Activated CD8-positive, alpha-beta T cell treated with anti-CD3 and anti-CD28 coated beads for 36 hours (primary cell): ENCODE results near the gene PRSS12. TPM values are rescaled to one million over a fixed set of nuclear protein-coding genes. Genes with fewer than 3 reads are reported as not detected.

ENCODE experiments used
- ATAC-seq: fragments of 200-7000 bp; cut with Tn5 transposase; one replicate; pipeline ENCODE4 v1.10.0; 2021; ENCODE audit warnings: mild to moderate bottlenecking, moderate library complexity
- CTCF ChIA-PET: fragments of 350-600 bp; sonication (Branson Sonifier 250); formaldehyde crosslinking; loops from one replicate; lab custom pipeline; 2021; ENCODE audit warnings: antibody characterized with exemption; lab: Charles Lee
- POLR2A ChIA-PET: fragments of 350-600 bp; sonication (Branson Sonifier 250); formaldehyde crosslinking; loops from one replicate; lab custom pipeline; 2021; ENCODE audit warnings: antibody characterized with exemption; lab: Charles Lee
- DNase-seq: peaks from one replicate; pipeline ENCODE4 v3.0.0-alpha.2; 2020
- H3K27ac Mint-ChIP-seq: one replicate; pipeline ENCODE4 v1.8.0; 2021; ENCODE audit warnings: mild to moderate bottlenecking, mixed read lengths
- H3K27me3 Mint-ChIP-seq: one replicate; pipeline ENCODE4 v1.8.0; 2021; ENCODE audit warnings: mixed read lengths
- H3K36me3 Mint-ChIP-seq: one replicate; pipeline ENCODE4 v1.8.0; 2021; ENCODE audit warnings: low read depth, mixed read lengths
- H3K4me1 Mint-ChIP-seq: one replicate; pipeline ENCODE4 v1.8.0; 2021; ENCODE audit warnings: low read depth, mixed read lengths
- H3K4me3 Mint-ChIP-seq: one replicate; pipeline ENCODE4 v1.8.0; 2021; ENCODE audit warnings: mild to moderate bottlenecking, moderate library complexity, mixed read lengths
- H3K9me3 Mint-ChIP-seq: one replicate; pipeline ENCODE4 v1.8.0; 2021; ENCODE audit warnings: mixed read lengths
- CTCF ChIP-seq: fragments of 200-600 bp; IDR thresholded peaks from one replicate; pipeline ENCODE4 v1.8.0; 2022; ENCODE audit warnings: antibody characterized with exemption, mild to moderate bottlenecking
- intact Hi-C: fragments of 100-400 bp; cut with micrococcal nuclease; formaldehyde crosslinking; loops from one replicate; pipeline ENCODE4 v1.10.0; 2022
- total RNA-seq, 2 experiments: library from RNA; stranded (reverse); gene quantifications; one replicate each; pipeline ENCODE4 v1.2.3, GENCODE V29; 2021

The PRSS12 gene
- total RNA-seq, 2 experiments from 2014 or later, result not detected

DNA sequence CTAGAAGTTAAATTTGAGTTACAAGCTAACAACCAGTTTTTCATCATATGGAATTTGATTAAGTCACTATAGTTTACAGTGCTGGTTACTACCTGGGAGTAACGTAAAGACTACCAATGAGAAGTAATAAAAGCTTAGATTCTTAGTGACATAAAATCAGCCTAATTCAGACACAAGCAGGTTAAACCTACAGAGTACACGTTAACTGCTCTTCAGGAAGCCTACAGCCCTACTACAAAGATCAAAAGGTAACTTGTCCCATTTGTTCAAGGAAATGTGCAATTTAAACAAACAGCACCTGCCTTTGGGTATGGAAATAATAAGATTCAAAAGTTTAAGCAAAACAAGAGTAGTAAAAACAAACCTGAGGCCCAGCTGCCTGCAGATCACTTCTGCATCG lies 21.5 kb downstream of the PRSS12 start:
- Mint-ChIP-seq H3K27me3 (peaks cover 3% of the 10 kb centered on the region), H3K27ac (no peak overlapping the region), H3K4me3 (no peak overlapping the region), H3K4me1 (no peaks in the 10 kb centered on the region), H3K9me3 (no peaks in the 10 kb centered on the region), H3K36me3 (no peaks in the 10 kb centered on the region)
- DNase-seq (no peak), ATAC-seq (no peak)
- ChIA-PET POLR2A (no interaction called here), CTCF (no interaction called here)
- intact Hi-C loops, result no loop called here
- TF ChIP-seq CTCF, result no peak

DNA sequence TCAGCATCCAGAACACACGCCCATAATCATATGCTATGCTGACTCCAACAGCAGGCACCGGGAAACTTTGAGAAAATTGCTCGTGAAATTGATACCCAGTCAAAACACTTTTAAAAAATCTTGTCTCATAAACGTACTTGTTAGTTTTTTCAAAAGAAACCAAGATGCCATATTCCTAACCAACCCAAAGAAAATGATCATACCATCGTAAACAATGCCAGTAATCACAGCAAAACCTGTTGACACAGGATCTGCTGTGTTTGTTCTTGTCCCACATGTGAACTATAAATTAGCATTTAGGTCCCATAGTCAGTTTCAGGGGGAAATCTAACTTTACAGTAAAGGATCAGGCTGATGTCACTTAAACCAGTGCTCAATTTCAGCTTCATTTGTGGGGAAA lies 23.0 kb downstream of the PRSS12 start:
- POLR2A ChIA-PET, result no interaction called here
- Mint-ChIP-seq H3K27me3 (peaks cover 3% of the 10 kb centered on the region), H3K27ac (no peak overlapping the region), H3K36me3 (no peaks in the 10 kb centered on the region), H3K4me1 (no peaks in the 10 kb centered on the region), H3K9me3 (no peaks in the 10 kb centered on the region), H3K4me3 (no peak overlapping the region)
- DNase-seq (no peak), ATAC-seq (no peak)
- no peak for TF ChIP-seq CTCF
- CTCF ChIA-PET, result no interaction called here
- intact Hi-C loops, result no loop called here

DNA sequence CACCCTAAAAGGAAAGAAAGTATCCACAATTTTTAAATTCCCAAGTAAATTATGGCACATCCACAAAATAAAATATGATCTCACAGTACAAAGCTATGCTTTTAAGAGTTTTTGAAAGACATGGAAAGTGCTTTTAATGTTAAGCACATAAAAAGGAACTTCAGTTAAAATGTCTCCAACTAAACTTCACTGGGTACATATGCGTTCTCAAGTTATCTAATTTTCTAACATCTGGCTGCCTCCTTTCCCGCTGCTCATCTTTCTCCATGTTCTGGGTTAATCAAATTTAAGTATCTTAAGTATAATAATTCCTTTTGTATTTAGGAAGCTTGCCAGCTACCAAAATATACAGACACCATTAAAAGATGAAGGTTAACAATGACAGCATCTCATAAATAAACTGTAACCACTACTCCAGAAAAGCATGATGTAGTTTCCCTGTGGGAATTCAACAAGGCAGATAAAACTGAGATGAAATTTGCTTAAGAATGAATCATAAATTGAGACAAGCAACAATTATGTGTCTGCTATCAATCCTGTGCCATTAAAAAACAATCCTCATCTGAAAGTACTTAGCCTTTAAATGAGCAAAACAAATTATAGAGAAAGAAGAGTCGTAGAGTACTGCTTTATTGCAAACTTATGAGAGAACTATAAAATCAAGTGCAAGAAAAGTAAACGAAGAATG lies 25.1 kb downstream of the PRSS12 start:
- no peaks in the 10 kb centered on the region for H3K36me3 Mint-ChIP-seq
- CTCF ChIA-PET, result interaction anchor here (1.6 kb wide), 1 partner anchor 15 kb away, joined by 3 read pairs; no protein-coding TSS in a partner anchor
- H3K9me3 Mint-ChIP-seq, result no peaks in the 10 kb centered on the region
- intact Hi-C loops, result no loop called here
- H3K4me1 Mint-ChIP-seq, result no peaks in the 10 kb centered on the region
- TF ChIP-seq CTCF, result no peak
- H3K4me3 Mint-ChIP-seq, result no peak overlapping the region
- H3K27me3 Mint-ChIP-seq, result peaks cover 5% of the 10 kb centered on the region
- POLR2A ChIA-PET, result no interaction called here
- H3K27ac Mint-ChIP-seq, result no peak overlapping the region
- DNase-seq, result no peak
- no peak for ATAC-seq

DNA sequence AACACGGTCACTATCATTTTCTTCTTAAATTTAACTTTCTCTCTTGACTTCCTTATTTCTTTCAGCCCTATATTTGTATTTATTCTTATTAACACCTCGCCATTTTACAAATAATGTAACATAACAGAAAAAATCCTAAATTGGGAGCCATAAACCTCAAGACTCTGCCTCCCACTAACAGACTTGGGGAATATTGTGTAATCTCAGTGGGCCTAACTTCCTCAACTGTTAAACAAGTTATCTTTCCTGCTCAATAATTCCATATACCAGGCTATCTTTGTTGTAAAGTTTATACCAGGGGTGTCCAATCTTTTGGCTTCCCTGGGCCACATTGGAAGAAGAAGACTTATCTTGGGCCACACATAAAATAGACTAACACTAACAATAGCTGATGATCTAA lies 26.2 kb downstream of the PRSS12 start:
- DNase-seq, result no peak
- CTCF ChIA-PET, result interaction anchor here (0.8 kb wide), 1 partner anchor 26 kb away, joined by 3 read pairs; the partner anchor contains the start of gene PRSS12
- H3K27ac Mint-ChIP-seq, result no peak overlapping the region
- no peaks in the 10 kb centered on the region for H3K36me3 Mint-ChIP-seq
- intact Hi-C loops, result no loop called here
- no peaks in the 10 kb centered on the region for H3K9me3 Mint-ChIP-seq
- TF ChIP-seq CTCF, result no peak
- H3K27me3 Mint-ChIP-seq, result peaks cover 4% of the 10 kb centered on the region
- POLR2A ChIA-PET, result no interaction called here
- no peaks in the 10 kb centered on the region for H3K4me1 Mint-ChIP-seq
- no peak for ATAC-seq
- no peak overlapping the region for H3K4me3 Mint-ChIP-seq

DNA sequence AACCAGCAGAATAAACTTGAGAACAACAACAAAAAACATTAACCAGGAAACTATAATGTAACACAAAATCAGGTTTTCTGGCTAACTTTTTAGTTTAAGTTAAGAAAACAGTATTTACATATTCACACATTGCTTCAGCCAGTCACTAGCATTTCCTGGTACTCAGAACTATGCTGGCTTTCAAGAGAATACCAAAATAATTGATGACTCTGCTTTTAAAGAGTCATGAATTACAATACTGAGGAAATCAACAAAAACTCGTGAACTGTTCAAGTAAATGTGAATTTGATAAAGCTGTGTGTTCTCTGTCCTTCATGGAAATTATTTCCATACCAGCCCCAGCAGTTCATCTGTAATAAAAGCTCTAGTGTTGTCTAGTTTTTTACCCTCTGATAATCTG lies 27.4 kb downstream of the PRSS12 start:
- TF ChIP-seq CTCF, result no peak
- DNase-seq (no peak), ATAC-seq (no peak)
- Mint-ChIP-seq H3K36me3 (no peaks in the 10 kb centered on the region), H3K27ac (no peak overlapping the region), H3K9me3 (no peaks in the 10 kb centered on the region), H3K27me3 (peaks cover 9% of the 10 kb centered on the region), H3K4me3 (no peak overlapping the region), H3K4me1 (no peaks in the 10 kb centered on the region)
- ChIA-PET POLR2A (no interaction called here), CTCF (interaction anchor here (0.8 to 1.1 kb wide), 2 partner anchors 16 to 27 kb away, joined by 3 to 5 read pairs; partner anchors contain the start of gene PRSS12)
- intact Hi-C loops, result no loop called here
